Activated CD4-positive, alpha-beta T cell treated with anti-CD3 and anti-CD28 coated beads, Interleukin-2, Interleukin-4, amounts not matched to agents 100 ng/mL and 50 ng/mL, durations not matched to agents 16 hours and 8 hours (primary cell): ENCODE data around the gene GATB.
A peak's percentile ranks its signal among the peaks of the same experiment; 100 is the strongest.

Experiments used
- DNase-seq: peaks from one replicate; pipeline ENCODE4 v3.0.0-alpha.2; 2020; ENCODE audit warnings: low spot score

GATB gene

GRCh38 chr4:151651496-151651895, 109.3 kb downstream of the GATB start:
- no peak for DNase-seq

GRCh38 chr4:151649479-151649878, 111.3 kb downstream of the GATB start:
- no peak for DNase-seq

- DNase-seq = no peak
These were observed 114.5 kb downstream of the GATB start for GRCh38 chr4:151646322-151646721.

- DNase-seq = peak; percentile 7
These were observed 116.2 kb downstream of the GATB start for GRCh38 chr4:151644622-151645021.

- DNase-seq = no peak
These were observed 117.2 kb downstream of the GATB start for GRCh38 chr4:151643564-151643963.

GRCh38 chr4:151641983-151642382, 118.8 kb downstream of the GATB start:
- no peak for DNase-seq

- DNase-seq = peak; percentile 28
These were observed 119.6 kb downstream of the GATB start for GRCh38 chr4:151641167-151641566.

- DNase-seq = no peak
These were observed 120.4 kb downstream of the GATB start for GRCh38 chr4:151640381-151640780.

- no peak for DNase-seq
These were observed 122.4 kb downstream of the GATB start for GRCh38 chr4:151638295-151638858.

- no peak for DNase-seq
These were observed 129.5 kb downstream of the GATB start for GRCh38 chr4:151631349-151631748.

- no peak for DNase-seq
These were observed 131.6 kb downstream of the GATB start for GRCh38 chr4:151629097-151629783.

GRCh38 chr4:151628001-151628608, 132.7 kb downstream of the GATB start:
- DNase-seq = no peak

GRCh38 chr4:151627491-151627890, 133.3 kb downstream of the GATB start:
- no peak for DNase-seq

GRCh38 chr4:151626751-151627150, 134.1 kb downstream of the GATB start:
- DNase-seq = no peak

- DNase-seq = no peak
These were observed 134.6 kb downstream of the GATB start for GRCh38 chr4:151626228-151626627.

- DNase-seq = no peak
These were observed 135.9 kb downstream of the GATB start for GRCh38 chr4:151624626-151625565.
